ENCODE data around the gene TPH1.

TPH1 gene

DNA sequence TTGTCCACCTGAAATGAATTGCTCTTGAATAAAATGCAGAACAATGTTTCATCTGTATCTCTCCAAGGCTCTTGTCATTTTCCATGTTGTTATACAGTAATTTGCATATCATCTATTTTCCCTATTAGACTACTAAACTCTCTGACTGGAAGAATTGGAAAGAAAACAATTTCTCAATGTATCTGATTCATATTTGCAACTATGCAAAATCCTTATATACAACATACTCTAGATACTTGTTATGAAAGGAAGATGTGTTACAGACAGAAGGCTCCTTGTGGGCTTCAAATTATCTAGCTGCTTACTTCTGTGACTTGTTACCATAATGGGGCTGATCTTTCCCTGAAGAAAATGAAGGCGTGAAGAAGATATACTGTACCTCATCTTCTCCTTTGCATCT, 23.6 kb downstream of the TPH1 start:
- no peak overlapping the region for H3K4me3 ChIP-seq (replicated peaks; ENCODE audit: insufficient read depth, low read length)
- DNase-seq (ENCODE audit: low read depth in 1 of 2, low spot score in 1 of 2) = no peak
- TF ChIP-seq, protein P1, sequence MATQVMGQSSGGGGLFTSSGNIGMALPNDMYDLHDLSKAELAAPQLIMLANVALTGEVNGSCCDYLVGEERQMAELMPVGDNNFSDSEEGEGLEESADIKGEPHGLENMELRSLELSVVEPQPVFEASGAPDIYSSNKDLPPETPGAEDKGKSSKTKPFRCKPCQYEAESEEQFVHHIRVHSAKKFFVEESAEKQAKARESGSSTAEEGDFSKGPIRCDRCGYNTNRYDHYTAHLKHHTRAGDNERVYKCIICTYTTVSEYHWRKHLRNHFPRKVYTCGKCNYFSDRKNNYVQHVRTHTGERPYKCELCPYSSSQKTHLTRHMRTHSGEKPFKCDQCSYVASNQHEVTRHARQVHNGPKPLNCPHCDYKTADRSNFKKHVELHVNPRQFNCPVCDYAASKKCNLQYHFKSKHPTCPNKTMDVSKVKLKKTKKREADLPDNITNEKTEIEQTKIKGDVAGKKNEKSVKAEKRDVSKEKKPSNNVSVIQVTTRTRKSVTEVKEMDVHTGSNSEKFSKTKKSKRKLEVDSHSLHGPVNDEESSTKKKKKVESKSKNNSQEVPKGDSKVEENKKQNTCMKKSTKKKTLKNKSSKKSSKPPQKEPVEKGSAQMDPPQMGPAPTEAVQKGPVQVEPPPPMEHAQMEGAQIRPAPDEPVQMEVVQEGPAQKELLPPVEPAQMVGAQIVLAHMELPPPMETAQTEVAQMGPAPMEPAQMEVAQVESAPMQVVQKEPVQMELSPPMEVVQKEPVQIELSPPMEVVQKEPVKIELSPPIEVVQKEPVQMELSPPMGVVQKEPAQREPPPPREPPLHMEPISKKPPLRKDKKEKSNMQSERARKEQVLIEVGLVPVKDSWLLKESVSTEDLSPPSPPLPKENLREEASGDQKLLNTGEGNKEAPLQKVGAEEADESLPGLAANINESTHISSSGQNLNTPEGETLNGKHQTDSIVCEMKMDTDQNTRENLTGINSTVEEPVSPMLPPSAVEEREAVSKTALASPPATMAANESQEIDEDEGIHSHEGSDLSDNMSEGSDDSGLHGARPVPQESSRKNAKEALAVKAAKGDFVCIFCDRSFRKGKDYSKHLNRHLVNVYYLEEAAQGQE (IDR thresholded peaks at IDR 0.05; ENCODE audit: insufficient replicate concordance, low read depth) = no peak
- TF ChIP-seq POLR2AphosphoS5 (IDR thresholded peaks at IDR 0.05; ENCODE audit: low read depth) (no peak), GABPA (IDR thresholded peaks at IDR 0.05; ENCODE audit: low read depth) (no peak), CTCF (IDR thresholded peaks at IDR 0.05; ENCODE audit: insufficient read depth, low read length) (no peak), SPI1 (IDR thresholded peaks at IDR 0.05; ENCODE audit: borderline replicate concordance, low read depth) (no peak)
- no peaks in the 10 kb centered on the region for H3K27me3 ChIP-seq (ENCODE audit: insufficient read depth, poor library complexity, severe bottlenecking)
- H3K27ac ChIP-seq (replicated peaks) = no peak overlapping the region

DNA sequence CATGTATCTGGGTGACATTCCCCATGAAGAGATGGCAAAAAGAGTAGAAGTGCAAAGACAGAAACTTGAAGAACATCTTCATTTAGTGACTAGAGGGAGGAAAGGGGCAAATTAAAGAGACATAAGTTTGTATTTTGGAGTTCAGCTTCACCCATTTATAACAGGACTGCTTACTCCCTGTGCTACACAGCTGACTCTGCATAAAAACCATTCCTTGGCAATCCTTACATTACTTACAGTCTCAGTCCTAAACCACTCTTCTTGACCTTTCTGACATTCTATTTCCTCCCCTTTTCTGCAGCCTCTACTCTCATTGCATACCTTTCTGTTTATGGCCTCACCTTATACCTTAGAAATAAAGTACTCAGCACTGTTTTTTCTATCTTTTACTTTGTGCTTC, 26.4 kb downstream of the TPH1 start:
- no peak for DNase-seq (ENCODE audit: low read depth in 1 of 2, low spot score in 1 of 2)
- no peak overlapping the region for H3K27ac ChIP-seq (replicated peaks)
- no peak overlapping the region for H3K4me3 ChIP-seq (replicated peaks; ENCODE audit: insufficient read depth, low read length)
- no peaks in the 10 kb centered on the region for H3K27me3 ChIP-seq (ENCODE audit: insufficient read depth, poor library complexity, severe bottlenecking)
- TF ChIP-seq CTCF (IDR thresholded peaks at IDR 0.05; ENCODE audit: insufficient read depth, low read length) = no peak
- TF ChIP-seq, protein P1 (IDR thresholded peaks at IDR 0.05; ENCODE audit: insufficient replicate concordance, low read depth) = no peak

GRCh38 chr11:18016789-18017188, 29.3 kb downstream of the TPH1 start:
- no peak overlapping the region for H3K4me3 ChIP-seq (replicated peaks; ENCODE audit: insufficient read depth, low read length)
- H3K27me3 ChIP-seq (ENCODE audit: insufficient read depth, poor library complexity, severe bottlenecking) = no peaks in the 10 kb centered on the region
- no peak overlapping the region for H3K27ac ChIP-seq (replicated peaks)
- DNase-seq (ENCODE audit: low read depth in 1 of 2, low spot score in 1 of 2) = no peak
- no peak for TF ChIP-seq SPI1 (IDR thresholded peaks at IDR 0.05; ENCODE audit: borderline replicate concordance, low read depth)
- TF ChIP-seq CTCF (IDR thresholded peaks at IDR 0.05; ENCODE audit: insufficient read depth, low read length) = no peak
- TF ChIP-seq GABPA (IDR thresholded peaks at IDR 0.05; ENCODE audit: low read depth) = no peak
- TF ChIP-seq, protein P1 (IDR thresholded peaks at IDR 0.05; ENCODE audit: insufficient replicate concordance, low read depth) = no peak

All from HL-60 (cell line).